GM13976 (cell line): ENCODE data around the gene CCDC86.
A peak's percentile ranks its signal among the peaks of the same experiment; 100 is the strongest.

Experiments
- DNase-seq: peaks from one replicate; pipeline ENCODE4 v3.0.0; 2012; ENCODE audit warnings: low spot score
- in situ Hi-C: fragments of 300-500 bp; cut with MboI; formaldehyde crosslinking; loops from one replicate; pipeline ENCODE4 v1.12.0; 2022; ENCODE audit warnings: low sequenced_read_pairs, mixed read lengths, inconsistent platforms; ENCODE audit not compliant: unreplicated experiment
- TF ChIP-seq, protein P1 (sequence below): IDR thresholded peaks from 2 replicates; pipeline ENCODE4 v1.5.1; 2012; ENCODE audit warnings: borderline replicate concordance, mild to moderate bottlenecking; ENCODE audit not compliant: insufficient read depth; ENCODE audit errors: extremely low read depth, missing control alignments, control extremely low read depth

Gene CCDC86

DNA sequence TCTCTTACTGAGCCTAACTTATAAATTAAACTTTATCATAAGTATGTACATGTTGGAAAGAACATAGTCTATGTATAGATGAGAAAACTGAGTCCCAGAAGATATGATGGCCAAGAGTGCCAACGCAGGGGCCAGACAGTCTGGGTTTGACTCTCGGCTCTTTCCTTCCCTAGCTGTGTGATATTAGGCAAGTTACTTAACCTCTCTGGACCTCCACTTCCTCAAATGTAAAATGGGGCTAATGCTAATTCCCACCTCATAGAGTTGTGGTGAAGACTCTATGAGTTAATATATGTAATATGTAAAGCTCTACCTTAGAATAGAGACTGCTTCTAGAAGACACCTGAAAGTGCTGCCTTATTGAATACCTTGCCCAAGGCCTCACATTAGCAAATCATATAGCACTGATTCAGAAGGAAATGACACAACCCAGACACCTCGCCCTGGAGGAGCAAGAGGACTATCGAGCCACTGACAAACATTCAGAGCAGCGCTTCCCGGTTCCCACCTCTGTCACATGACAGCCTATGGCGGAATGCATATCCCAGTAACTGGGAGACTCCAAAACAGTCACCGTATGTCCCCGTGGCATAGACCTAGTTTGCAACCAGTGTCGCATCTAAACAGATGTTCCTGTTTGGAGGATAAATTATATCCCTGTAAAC, 11.3 kb upstream of the CCDC86 start:
- in situ Hi-C loops, result loop anchor here (10.0 to 25.0 kb wide), 2 partner anchors 64 to 357 kb away; no protein-coding TSS in a partner anchor
- DNase-seq, result no peak
- TF ChIP-seq, protein P1, sequence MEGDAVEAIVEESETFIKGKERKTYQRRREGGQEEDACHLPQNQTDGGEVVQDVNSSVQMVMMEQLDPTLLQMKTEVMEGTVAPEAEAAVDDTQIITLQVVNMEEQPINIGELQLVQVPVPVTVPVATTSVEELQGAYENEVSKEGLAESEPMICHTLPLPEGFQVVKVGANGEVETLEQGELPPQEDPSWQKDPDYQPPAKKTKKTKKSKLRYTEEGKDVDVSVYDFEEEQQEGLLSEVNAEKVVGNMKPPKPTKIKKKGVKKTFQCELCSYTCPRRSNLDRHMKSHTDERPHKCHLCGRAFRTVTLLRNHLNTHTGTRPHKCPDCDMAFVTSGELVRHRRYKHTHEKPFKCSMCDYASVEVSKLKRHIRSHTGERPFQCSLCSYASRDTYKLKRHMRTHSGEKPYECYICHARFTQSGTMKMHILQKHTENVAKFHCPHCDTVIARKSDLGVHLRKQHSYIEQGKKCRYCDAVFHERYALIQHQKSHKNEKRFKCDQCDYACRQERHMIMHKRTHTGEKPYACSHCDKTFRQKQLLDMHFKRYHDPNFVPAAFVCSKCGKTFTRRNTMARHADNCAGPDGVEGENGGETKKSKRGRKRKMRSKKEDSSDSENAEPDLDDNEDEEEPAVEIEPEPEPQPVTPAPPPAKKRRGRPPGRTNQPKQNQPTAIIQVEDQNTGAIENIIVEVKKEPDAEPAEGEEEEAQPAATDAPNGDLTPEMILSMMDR, result no peak

DNA sequence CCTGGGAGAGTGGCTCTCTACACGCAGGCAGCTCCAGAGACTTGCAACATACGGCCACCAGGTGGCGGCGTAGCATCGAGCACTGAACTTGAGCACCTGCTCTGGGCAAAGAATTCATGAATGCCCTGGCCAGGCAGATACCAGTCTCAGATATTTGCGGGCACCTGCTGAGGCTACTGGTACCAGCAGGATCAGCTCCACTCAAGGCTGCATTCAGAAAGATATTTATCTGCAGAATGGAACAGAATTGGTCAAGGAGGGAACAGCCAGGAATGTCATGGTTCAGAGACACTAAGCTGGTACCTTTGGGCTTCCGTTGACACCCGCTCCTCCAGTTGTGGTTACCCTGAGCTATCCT, 10.8 kb upstream of the CCDC86 start:
- peak; percentile 85 for DNase-seq
- in situ Hi-C loops, result loop anchor here (10.0 to 25.0 kb wide), 2 partner anchors 64 to 356 kb away; no protein-coding TSS in a partner anchor
- TF ChIP-seq, protein P1, result peak; percentile 98

DNA sequence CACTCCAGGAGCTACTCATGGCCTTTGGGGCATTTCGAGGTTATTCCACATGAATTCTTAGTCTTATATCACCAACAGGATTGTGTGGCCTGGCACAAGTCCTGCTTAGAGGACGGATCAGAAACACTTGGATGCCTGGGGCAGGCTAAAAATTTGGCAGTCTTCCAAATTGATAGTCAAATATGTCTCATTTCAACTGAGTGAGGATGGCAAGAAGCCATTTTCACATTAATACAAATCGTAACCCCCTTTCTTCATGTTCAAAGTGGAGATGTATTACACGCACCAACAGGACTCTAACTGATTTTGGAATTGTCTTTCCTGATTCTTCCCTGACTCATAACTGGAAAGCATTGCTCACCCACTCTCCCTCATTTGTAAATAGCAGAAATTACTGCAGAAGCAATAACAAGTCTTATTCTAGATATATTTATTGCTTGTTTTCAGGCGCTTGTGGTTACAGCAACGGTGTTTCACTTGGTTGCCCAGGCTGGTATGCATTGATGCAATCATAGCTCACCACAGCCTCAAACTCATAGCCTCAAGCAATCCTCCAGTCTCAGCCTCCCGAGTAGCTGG, 10.3 kb upstream of the CCDC86 start:
- in situ Hi-C loops, result loop anchor here (10.0 to 25.0 kb wide), 2 partner anchors 63 to 356 kb away; no protein-coding TSS in a partner anchor
- TF ChIP-seq, protein P1, result no peak
- DNase-seq, result no peak

DNA sequence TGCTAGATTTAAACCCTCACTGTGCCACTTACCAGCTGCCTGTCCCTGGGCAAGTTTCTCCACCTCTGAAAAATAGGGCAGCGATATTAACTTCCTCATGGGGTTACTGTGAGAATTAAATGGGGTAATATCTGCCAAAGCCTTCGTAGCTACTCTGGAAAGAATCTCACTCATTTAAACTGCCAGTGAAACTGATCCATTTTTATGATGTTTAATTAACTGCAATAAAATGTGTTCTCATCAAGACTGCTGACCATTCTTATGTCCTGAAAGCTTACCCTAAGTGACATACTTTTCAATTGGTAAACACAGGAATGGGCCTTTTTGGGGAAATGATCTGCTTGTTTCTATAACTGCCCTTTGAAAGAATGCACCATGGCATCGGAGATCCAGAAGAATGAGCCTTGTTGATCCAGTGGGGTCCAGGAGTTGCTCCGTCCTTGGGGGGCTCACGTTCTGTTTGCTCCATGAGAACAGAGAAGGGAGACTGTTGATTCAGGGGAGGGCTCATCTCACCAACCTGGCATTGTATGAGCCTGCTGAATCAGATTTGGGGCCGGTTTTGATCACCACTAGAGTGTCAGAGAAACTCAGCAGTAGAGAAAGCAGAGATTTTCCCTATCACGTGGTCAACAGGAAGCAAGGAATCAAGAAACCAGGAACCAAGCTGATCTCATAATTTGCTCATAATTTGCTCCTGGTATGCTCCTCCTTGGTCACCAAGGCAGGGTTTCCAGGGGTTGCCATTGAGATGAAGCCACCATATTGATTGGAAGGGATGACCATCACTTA, 7.0 kb upstream of the CCDC86 start:
- TF ChIP-seq, protein P1, result no peak
- in situ Hi-C loops, result loop anchor here (10.0 to 25.0 kb wide), 2 partner anchors 60 to 352 kb away; no protein-coding TSS in a partner anchor
- no peak for DNase-seq

DNA sequence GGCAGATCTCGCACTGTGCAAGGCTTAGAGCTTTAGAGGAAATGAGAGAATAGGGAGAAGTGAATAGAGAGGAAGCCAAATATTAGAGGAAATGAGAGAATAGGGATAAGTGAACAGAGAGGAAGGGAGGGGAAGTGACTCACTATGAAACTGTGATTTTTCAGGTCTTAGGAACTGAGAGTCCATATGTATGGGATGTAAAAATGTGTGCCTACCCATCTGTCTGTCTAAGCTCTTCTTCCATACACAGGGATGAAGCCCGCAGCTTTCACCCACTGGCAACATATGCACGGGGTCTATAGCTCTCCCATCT, 6.4 kb upstream of the CCDC86 start:
- no peak for DNase-seq
- TF ChIP-seq, protein P1, result no peak
- in situ Hi-C loops, result loop anchor here (10.0 to 25.0 kb wide), 2 partner anchors 59 to 352 kb away; no protein-coding TSS in a partner anchor

DNA sequence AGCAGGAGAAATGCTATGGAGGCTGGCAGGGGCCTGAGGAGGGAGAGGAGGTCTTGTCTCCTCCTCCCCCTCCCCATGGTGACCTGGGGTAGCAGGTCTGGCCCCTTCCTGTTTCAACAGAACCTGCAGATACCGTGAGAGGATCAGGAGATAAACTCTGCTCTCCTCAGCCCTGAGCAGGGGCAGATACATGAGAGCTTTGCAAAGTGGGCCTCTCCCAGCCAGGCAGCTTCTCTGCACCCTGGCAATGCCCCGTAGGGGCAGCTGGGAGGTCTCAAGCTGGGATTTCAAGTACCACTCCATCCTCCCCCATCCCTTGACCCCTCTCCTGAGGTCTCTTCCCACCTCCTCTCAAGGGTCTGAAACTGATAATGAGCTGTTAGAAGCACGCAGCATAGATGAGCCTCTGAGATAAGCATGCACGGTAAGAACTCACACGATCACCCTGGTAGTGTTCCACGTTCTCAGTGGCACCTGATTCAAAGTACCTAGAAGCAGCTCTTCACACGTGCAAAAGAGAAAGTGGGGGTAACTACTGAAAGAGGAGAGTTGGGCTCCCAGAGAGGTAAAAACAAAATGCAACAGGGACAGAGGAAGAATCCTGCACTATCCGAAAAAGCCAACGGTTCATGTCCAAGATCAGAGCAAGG, 4.9 kb upstream of the CCDC86 start:
- TF ChIP-seq, protein P1, result no peak
- DNase-seq, result no peak
- in situ Hi-C loops, result loop anchor here (10.0 to 25.0 kb wide), 2 partner anchors 58 to 350 kb away; no protein-coding TSS in a partner anchor
